ENCODE data around the gene DCPS. TPM values are rescaled to one million over a fixed set of nuclear protein-coding genes. Genes with fewer than 3 reads are reported as not detected.

The DCPS gene
- total and polyA plus RNA-seq, 2 experiments from 2014 or later: 12.1 to 26.1 TPM

DNA sequence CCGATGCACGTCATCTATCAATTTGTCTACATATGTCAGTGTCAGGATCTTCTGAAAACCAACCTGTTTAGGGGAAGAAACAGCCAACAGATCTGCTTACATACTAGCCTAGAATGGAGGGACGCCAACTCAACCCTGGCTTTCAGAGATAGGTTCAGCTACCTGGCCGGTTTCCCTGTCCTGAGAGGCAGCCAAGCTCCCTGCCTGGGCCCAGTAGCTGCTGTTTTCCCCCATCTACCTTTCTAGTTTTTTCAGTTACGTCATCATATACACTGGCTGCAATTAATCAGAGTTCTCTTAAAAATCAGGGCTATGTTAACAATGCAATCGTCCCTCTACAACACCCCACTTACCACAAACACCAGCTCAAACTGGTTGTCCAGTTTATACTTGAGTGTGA, 36.2 kb upstream of the DCPS start:
- Histone ChIP-seq H3K79me2 (ENCODE audit: insufficient read depth) (peaks cover 52% of the 10 kb centered on the region), H3K27ac (peak overlapping the region; percentile 82), H3F3A (ENCODE audit: insufficient read depth) (no peaks in the 10 kb centered on the region), H3K4me3 (peak overlapping the region; percentile 91), H3K9me3 (ENCODE audit: low read depth) (no peaks in the 10 kb centered on the region), H3K4me1 (ENCODE audit: insufficient read depth) (peaks cover 7% of the 10 kb centered on the region), H3K9me2 (ENCODE audit: insufficient read depth) (no peaks in the 10 kb centered on the region), H3K9ac (peak overlapping the region; percentile 98), H4K20me1 (ENCODE audit: insufficient read depth) (no peaks in the 10 kb centered on the region; the same call in 1 of the 2 replicates), H3K36me3 (ENCODE audit: low read depth) (peaks cover 44% of the 10 kb centered on the region), H3K4me2 (ENCODE audit: unreplicated experiment) (peak overlapping the region; percentile 88), H2AFZ (no peak overlapping the region), H3K27me3 (replicated peaks; ENCODE audit: insufficient read depth) (no peaks in the 10 kb centered on the region)
- in situ Hi-C loops (cut with MboI): no loop called here
- DNase-seq: no peak
- WGBS, 2 experiments (ENCODE audit: low coverage in 1 of 2, low lambda C conversion rate in 2 of 2, missing lambda C conversion rate in 2 of 2): 53 to 56% methylated on average over 6 of the region's 6 CpGs
- TF ChIP-seq EZH2phosphoT487 (IDR thresholded peaks at IDR 0.05; ENCODE audit: insufficient read depth, low read depth) (no peak), EZH2 (IDR thresholded peaks at IDR 0.05; ENCODE audit: insufficient read depth, poor library complexity, severe bottlenecking) (no peak)

DNA sequence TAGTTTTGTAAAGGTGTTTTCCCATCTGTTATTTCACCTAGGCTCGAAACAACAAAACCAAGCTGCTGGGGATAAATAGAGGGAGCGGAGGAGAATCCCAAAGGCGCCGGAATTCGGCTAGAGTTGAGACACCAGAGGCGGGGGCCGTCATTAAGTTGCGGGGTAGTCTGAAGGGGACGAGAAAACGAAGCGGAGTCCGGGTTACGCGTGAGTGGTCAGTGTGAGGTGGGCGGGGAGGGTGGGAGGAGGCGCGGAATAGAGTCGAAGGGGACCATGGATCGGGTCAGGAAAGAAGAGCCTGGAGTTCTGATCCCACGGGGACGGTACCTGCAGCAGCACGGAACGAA, 35.5 kb upstream of the DCPS start:
- peak overlapping the region; percentile 98 for H3K9ac ChIP-seq
- 1 to 3% methylated on average over 21 to 23 of the region's 23 CpGs for WGBS, 2 experiments (ENCODE audit: low coverage in 1 of 2, low lambda C conversion rate in 2 of 2, missing lambda C conversion rate in 2 of 2)

DNA sequence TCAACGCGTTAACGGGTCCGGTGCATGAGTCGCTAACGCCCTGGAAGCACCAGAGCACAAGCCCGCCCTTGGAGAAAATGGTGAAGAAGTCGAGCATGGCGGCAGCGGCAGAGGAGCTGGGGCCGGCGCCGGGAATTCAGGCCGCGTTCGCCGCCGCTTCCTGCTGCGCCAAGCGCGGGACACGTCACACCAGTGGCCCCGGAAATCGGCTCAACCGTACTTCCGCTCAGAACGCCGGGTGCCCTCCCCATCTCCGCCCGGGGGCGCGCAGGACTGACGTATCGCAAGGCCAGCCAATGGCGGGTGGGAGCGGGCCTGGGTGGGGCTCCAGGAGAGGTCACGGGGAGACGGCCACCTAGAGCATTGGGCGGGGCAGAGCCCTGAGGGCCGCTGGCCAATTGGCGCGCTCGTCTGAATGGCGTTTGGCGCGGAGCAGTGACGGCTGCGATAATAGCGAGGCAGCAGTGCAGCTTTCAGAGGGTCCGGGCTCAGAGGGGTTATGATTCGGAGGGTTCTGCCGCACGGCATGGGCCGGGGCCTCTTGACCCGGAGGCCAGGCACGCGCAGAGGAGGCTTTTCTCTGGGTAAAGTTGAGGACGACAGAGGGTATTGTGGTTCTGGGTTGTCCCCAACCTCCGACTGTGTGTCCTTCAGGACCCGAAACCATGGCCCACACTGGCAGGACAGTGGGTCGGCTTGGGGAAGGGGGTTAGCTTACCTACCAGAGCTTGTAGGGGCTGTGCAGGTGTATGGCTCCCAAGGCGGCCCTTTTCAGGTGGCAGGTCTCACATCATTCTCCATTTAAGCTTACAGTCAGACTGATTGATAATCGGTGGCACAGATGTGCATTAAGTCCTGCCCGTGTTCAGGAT, 34.9 kb upstream of the DCPS start, which contains the start of the genes FOXRED1 and SRPRA:
Gene FOXRED1, plus strand, starts transcription at position 447 of the 872 bp plus-strand sequence. Its CDS starts 53 bp downstream, at position 500.
Gene SRPRA, minus strand, starts transcription at position 188 of the 872 bp plus-strand sequence. Its CDS starts 91 bp downstream, at position 97.
- Histone ChIP-seq H3K79me2 (ENCODE audit: insufficient read depth) (peaks cover 52% of the 10 kb centered on the region), H3K36me3 (ENCODE audit: low read depth) (peaks cover 33% of the 10 kb centered on the region), H3K27me3 (replicated peaks; ENCODE audit: insufficient read depth) (no peaks in the 10 kb centered on the region), H3K4me3 (peak within 1 kb of the TSS; percentile 91), H2AFZ (peak within 1 kb of the TSS; percentile 91), H4K20me1 (ENCODE audit: insufficient read depth) (no peaks in the 10 kb centered on the region; the same call in 1 of the 2 replicates), H3K4me2 (ENCODE audit: unreplicated experiment) (peak within 1 kb of the TSS; percentile 90), H3K9me2 (ENCODE audit: insufficient read depth) (no peaks in the 10 kb centered on the region), H3K4me1 (ENCODE audit: insufficient read depth) (peaks cover 7% of the 10 kb centered on the region), H3K9me3 (ENCODE audit: low read depth) (no peaks in the 10 kb centered on the region), H3K27ac (peak within 1 kb of the TSS; percentile 82), H3K9ac (peak within 1 kb of the TSS; percentile 98), H3F3A (ENCODE audit: insufficient read depth) (no peaks in the 10 kb centered on the region)
- in situ Hi-C loops (cut with MboI): no loop called here
- no peak for TF ChIP-seq EZH2phosphoT487 (IDR thresholded peaks at IDR 0.05; ENCODE audit: insufficient read depth, low read depth)
- TF ChIP-seq EZH2 (IDR thresholded peaks at IDR 0.05; ENCODE audit: insufficient read depth, poor library complexity, severe bottlenecking): no peak
- peak; percentile 100 for DNase-seq
- WGBS, 2 experiments (ENCODE audit: low coverage in 1 of 2, low lambda C conversion rate in 2 of 2, missing lambda C conversion rate in 2 of 2): 1 to 2% methylated on average over 56 to 64 of the region's 64 CpGs

More for the DNA sequence above, 35.5 kb upstream of the DCPS start:
- Histone ChIP-seq H3K9me2 (ENCODE audit: insufficient read depth) (no peaks in the 10 kb centered on the region), H3K27me3 (replicated peaks; ENCODE audit: insufficient read depth) (no peaks in the 10 kb centered on the region), H2AFZ (peak overlapping the region; percentile 72), H3K4me1 (ENCODE audit: insufficient read depth) (peaks cover 7% of the 10 kb centered on the region), H4K20me1 (ENCODE audit: insufficient read depth) (no peaks in the 10 kb centered on the region; the same call in 1 of the 2 replicates), H3F3A (ENCODE audit: insufficient read depth) (no peaks in the 10 kb centered on the region), H3K27ac (peak overlapping the region; percentile 82), H3K36me3 (ENCODE audit: low read depth) (peaks cover 37% of the 10 kb centered on the region), H3K9me3 (ENCODE audit: low read depth) (no peaks in the 10 kb centered on the region), H3K4me3 (peak overlapping the region; percentile 91), H3K4me2 (ENCODE audit: unreplicated experiment) (peak overlapping the region; percentile 88), H3K79me2 (ENCODE audit: insufficient read depth) (peaks cover 52% of the 10 kb centered on the region)
- in situ Hi-C loops (cut with MboI): no loop called here
- TF ChIP-seq EZH2 (IDR thresholded peaks at IDR 0.05; ENCODE audit: insufficient read depth, poor library complexity, severe bottlenecking) (no peak), EZH2phosphoT487 (IDR thresholded peaks at IDR 0.05; ENCODE audit: insufficient read depth, low read depth) (no peak)
- DNase-seq: peak; percentile 62

DNA sequence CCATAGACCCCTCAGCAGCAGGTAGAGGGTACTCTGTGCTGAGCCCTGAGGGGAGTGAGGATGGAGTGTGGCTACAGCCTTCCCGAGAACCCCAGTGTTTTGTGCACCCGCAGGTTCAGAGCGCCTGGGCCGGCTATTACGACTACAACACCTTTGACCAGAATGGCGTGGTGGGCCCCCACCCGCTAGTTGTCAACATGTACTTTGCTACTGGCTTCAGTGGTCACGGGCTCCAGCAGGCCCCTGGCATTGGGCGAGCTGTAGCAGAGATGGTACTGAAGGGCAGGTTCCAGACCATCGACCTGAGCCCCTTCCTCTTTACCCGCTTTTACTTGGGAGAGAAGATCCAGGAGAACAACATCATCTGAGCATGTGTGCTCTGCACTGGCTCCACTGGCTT, 26.5 kb upstream of the DCPS start:
- Histone ChIP-seq H3K79me2 (ENCODE audit: insufficient read depth) (no peaks in the 10 kb centered on the region), H3K27ac (no peak overlapping the region), H3K4me1 (ENCODE audit: insufficient read depth) (0 out of 2 replicates have a peak, but pooled peaks cover 5% of the 10 kb centered on the region), H3K36me3 (ENCODE audit: low read depth) (no peaks in the 10 kb centered on the region; the same call in 1 of the 2 replicates), H3K4me3 (no peak overlapping the region), H3K9me3 (ENCODE audit: low read depth) (no peaks in the 10 kb centered on the region), H3K4me2 (ENCODE audit: unreplicated experiment) (no peak overlapping the region), H3K27me3 (replicated peaks; ENCODE audit: insufficient read depth) (no peaks in the 10 kb centered on the region), H3K9me2 (ENCODE audit: insufficient read depth) (no peaks in the 10 kb centered on the region), H4K20me1 (ENCODE audit: insufficient read depth) (no peaks in the 10 kb centered on the region), H2AFZ (no peak overlapping the region), H3F3A (ENCODE audit: insufficient read depth) (peaks cover 5% of the 10 kb centered on the region; the same call in 1 of the 2 replicates), H3K9ac (no peak overlapping the region)
- in situ Hi-C loops (cut with MboI): no loop called here
- DNase-seq: no peak
- WGBS, 2 experiments (ENCODE audit: low coverage in 1 of 2, low lambda C conversion rate in 2 of 2, missing lambda C conversion rate in 2 of 2): 93 to 95% methylated on average over 11 of the region's 11 CpGs
- no peak for TF ChIP-seq EZH2 (IDR thresholded peaks at IDR 0.05; ENCODE audit: insufficient read depth, poor library complexity, severe bottlenecking)
- TF ChIP-seq EZH2phosphoT487 (IDR thresholded peaks at IDR 0.05; ENCODE audit: insufficient read depth, low read depth): no peak
